ENCODE data around the gene RHOBTB3. TPM values are rescaled to one million over a fixed set of nuclear protein-coding genes. Genes with fewer than 3 reads are reported as not detected.
"Not testable (repeated sequence)": the region's sequence is repeated elsewhere in the genome, so short reads cannot be mapped to it uniquely, and the experiment has no call there.

The RHOBTB3 gene
- total RNA-seq, 1 donor from 2014 or later, result 79.7 TPM

DNA sequence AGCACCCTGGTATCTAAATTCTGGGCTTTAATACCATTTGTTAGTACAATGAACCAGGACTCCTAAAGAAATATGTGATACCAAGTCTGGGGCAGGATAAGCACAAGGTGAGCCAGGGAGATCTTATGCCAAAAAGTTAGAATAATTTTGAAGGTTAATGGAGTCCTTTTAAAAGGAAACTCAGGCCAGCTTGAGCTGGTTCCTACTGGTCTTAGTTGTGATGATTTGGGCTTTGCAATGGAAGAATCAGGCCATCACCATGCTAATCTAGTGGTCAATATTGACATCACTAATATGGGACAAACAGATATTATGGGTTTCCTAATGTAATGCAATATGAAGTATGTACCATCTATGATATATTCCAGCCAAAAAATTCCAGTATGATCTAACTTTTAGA lies 40.8 kb upstream of the RHOBTB3 start:
- Histone ChIP-seq H3K36me3 (no peaks in the 10 kb centered on the region), H3K4me1 (no peaks in the 10 kb centered on the region), H3K9me3 (replicated peaks) (no peaks in the 10 kb centered on the region), H3K27me3 (ENCODE audit: low read depth) (no peaks in the 10 kb centered on the region), H3K27ac (replicated peaks) (no peak overlapping the region), H3K4me3 (no peak overlapping the region)
- intact Hi-C loops (cut with micrococcal nuclease), result no loop called here
- TF ChIP-seq, protein P1, sequence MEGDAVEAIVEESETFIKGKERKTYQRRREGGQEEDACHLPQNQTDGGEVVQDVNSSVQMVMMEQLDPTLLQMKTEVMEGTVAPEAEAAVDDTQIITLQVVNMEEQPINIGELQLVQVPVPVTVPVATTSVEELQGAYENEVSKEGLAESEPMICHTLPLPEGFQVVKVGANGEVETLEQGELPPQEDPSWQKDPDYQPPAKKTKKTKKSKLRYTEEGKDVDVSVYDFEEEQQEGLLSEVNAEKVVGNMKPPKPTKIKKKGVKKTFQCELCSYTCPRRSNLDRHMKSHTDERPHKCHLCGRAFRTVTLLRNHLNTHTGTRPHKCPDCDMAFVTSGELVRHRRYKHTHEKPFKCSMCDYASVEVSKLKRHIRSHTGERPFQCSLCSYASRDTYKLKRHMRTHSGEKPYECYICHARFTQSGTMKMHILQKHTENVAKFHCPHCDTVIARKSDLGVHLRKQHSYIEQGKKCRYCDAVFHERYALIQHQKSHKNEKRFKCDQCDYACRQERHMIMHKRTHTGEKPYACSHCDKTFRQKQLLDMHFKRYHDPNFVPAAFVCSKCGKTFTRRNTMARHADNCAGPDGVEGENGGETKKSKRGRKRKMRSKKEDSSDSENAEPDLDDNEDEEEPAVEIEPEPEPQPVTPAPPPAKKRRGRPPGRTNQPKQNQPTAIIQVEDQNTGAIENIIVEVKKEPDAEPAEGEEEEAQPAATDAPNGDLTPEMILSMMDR (IDR thresholded peaks at IDR 0.05; ENCODE audit: borderline replicate concordance), result no peak
- no peak for DNase-seq

DNA sequence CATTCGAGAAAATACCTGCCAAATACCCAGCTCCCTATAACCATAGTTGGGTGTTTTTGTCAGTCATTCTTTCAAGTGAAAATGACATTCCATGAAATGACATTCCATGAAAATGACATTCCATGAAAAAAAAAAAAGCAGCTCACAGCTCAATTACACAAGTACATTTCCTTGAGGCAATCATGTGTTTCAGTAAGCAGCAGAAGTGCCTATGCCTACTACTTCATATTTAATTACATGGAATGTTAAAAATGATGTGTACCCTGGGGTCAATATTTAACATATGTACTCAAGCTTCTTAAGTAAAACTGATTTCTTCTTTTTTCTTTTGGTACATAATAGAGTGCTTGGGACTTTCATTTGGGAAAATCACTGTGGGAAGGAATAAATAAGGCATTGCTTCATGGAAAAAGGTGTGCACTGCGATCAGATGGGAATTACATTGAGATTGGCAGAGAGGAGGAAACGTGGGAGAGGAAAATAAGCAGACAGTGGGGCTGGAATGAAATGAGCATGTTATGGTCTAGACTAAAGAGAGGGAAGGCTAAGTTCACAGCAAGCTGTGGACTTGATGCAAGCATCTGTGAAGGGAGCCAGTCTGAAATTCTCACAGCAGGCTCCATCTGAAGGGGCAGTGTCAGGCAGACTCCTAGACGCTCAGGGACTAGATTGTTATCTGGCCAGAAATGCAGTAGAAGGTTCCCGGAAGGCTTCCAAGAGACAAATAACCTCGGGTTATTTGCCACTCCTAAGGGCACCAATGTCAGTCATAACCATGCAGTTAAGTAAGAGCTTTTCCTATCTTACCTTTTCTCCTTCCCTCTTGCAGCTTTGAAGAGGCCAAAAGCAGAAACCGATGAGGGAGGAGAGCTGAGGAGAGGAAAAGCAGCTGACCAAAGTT lies 33.1 kb upstream of the RHOBTB3 start:
- Histone ChIP-seq H3K27ac (replicated peaks) (no peak overlapping the region), H3K4me3 (no peak overlapping the region), H3K9me3 (replicated peaks) (no peaks in the 10 kb centered on the region), H3K27me3 (ENCODE audit: low read depth) (no peaks in the 10 kb centered on the region), H3K36me3 (no peaks in the 10 kb centered on the region), H3K4me1 (no peaks in the 10 kb centered on the region)
- no peak for DNase-seq
- TF ChIP-seq, protein P1 (IDR thresholded peaks at IDR 0.05; ENCODE audit: borderline replicate concordance), result no peak
- intact Hi-C loops (cut with micrococcal nuclease), result no loop called here

GRCh38 chr5:95699337-95699736 lies 31.8 kb upstream of the RHOBTB3 start:
- intact Hi-C loops (cut with micrococcal nuclease), result no loop called here
- Histone ChIP-seq H3K4me1 (no peaks in the 10 kb centered on the region), H3K36me3 (no peaks in the 10 kb centered on the region), H3K27ac (replicated peaks) (no peak overlapping the region), H3K4me3 (no peak overlapping the region), H3K27me3 (ENCODE audit: low read depth) (no peaks in the 10 kb centered on the region), H3K9me3 (replicated peaks) (no peaks in the 10 kb centered on the region)
- TF ChIP-seq, protein P1 (IDR thresholded peaks at IDR 0.05; ENCODE audit: borderline replicate concordance), result no peak
- DNase-seq, result no peak

DNA sequence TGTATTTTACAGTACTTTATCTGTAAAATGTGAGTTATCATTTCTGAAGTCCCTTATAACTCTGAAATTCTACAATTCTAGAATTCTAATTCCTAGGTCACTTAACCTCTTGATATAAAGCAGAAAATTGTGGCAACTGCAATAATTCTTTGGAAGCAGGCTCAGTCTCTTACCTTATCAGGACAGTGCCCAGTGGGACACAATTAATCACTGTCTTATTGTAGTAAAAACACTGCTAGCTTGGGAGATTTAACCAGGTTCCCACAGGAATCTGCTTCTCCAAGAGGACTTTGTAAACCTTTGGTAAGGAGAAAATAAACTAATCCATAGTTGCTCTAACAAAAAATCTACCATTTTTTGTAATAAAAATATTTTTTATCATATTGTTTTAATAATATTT lies 30.1 kb upstream of the RHOBTB3 start:
- H3K27me3 ChIP-seq (ENCODE audit: low read depth), result no peaks in the 10 kb centered on the region
- H3K4me3 ChIP-seq, result no peak overlapping the region
- DNase-seq, result no peak
- H3K27ac ChIP-seq (replicated peaks), result no peak overlapping the region
- no peaks in the 10 kb centered on the region for H3K4me1 ChIP-seq
- H3K9me3 ChIP-seq (replicated peaks), result no peaks in the 10 kb centered on the region
- intact Hi-C loops (cut with micrococcal nuclease), result no loop called here
- TF ChIP-seq, protein P1 (IDR thresholded peaks at IDR 0.05; ENCODE audit: borderline replicate concordance), result no peak
- H3K36me3 ChIP-seq, result no peaks in the 10 kb centered on the region

- TF ChIP-seq, protein P1 (IDR thresholded peaks at IDR 0.05; ENCODE audit: borderline replicate concordance), result no peak
- intact Hi-C loops (cut with micrococcal nuclease), result no loop called here
- H3K9me3 ChIP-seq (replicated peaks), result no peaks in the 10 kb centered on the region
- no peak for DNase-seq
- H3K27me3 ChIP-seq (ENCODE audit: low read depth), result no peaks in the 10 kb centered on the region
- no peaks in the 10 kb centered on the region for H3K36me3 ChIP-seq
- no peak overlapping the region for H3K4me3 ChIP-seq
- no peaks in the 10 kb centered on the region for H3K4me1 ChIP-seq
- H3K27ac ChIP-seq (replicated peaks), result no peak overlapping the region
These were observed 27.0 kb upstream of the RHOBTB3 start for GRCh38 chr5:95704150-95704549.

DNA sequence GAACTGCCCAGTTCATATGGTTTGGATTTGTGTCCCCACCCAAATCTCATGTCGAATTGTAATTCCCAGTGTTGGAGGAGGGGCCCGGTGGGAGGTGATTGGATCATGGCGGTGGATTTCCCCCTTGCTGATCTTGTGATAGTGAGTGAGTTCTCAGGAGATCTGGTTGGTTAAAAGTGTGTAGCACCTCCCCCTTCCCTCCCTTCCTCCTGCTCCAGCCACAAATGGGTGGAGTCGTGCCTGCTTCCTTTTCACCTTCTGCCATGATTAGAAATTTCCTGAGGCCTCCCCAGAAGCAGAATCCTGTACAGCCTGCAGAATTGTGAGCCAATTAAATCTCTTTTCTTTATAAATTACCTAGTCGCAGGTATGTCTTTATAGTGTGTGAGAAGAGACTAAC lies 24.9 kb upstream of the RHOBTB3 start:
- intact Hi-C loops (cut with micrococcal nuclease); H3K4me3 ChIP-seq; H3K36me3 ChIP-seq; H3K27ac ChIP-seq (replicated peaks); DNase-seq; H3K27me3 ChIP-seq (ENCODE audit: low read depth); H3K9me3 ChIP-seq (replicated peaks): not testable (repeated sequence)
- H3K4me1 ChIP-seq, result peaks cover 13% of the 10 kb centered on the region

Data from left ventricle myocardium inferior (tissue), 1 donor.